Tibial artery (tissue), 4 donors: Measurements from ENCODE around the gene SLC9B1.
"Not testable (repeated sequence)": the region's sequence is repeated elsewhere in the genome, so short reads cannot be mapped to it uniquely, and the experiment has no call there.

Experiments used
- DNase-seq, 2 donors: peaks; one replicate each; pipeline ENCODE4 v3.0.0-alpha.2; 2019
- H3K27ac ChIP-seq, 2 donors: fragments of 200-600 bp; sonication (generic) in 1 of 2; 1 replicate in 1 of 2; 2 replicates in 1 of 2; pipeline ENCODE4 v1.5.1; 2018 to 2019; ENCODE audit warnings: mild to moderate bottlenecking in 1 of 2
- H3K27me3 ChIP-seq, 2 donors: fragments of 200-600 bp; sonication (generic) in 1 of 2; one replicate each; pipeline versions ENCODE4 v1.5.1 to v1.6.0; 2016 to 2019
- H3K36me3 ChIP-seq, 3 donors: fragments of 200-600 bp; sonication (generic) in 2 of 3; one replicate each; pipeline ENCODE4 v1.5.1; 2016 to 2019; ENCODE audit warnings: mild to moderate bottlenecking in 2 of 3
- H3K4me1 ChIP-seq, 4 donors: fragments of 200-600 bp; sonication (generic) in 2 of 4; 1 replicate in 3 of 4; 2 replicates in 1 of 4; pipeline ENCODE4 v1.5.1; 2016 to 2019
- H3K4me3 ChIP-seq, 2 donors: fragments of 200-600 bp; sonication (generic) in 1 of 2; 1 replicate in 1 of 2; 2 replicates in 1 of 2; pipeline ENCODE4 v1.5.1; 2018 to 2019; ENCODE audit warnings: mild to moderate bottlenecking in 2 of 2
- H3K9me3 ChIP-seq, 3 donors: fragments of 200-600 bp; sonication (generic) in 1 of 3; one replicate each; pipeline ENCODE4 v1.5.1; 2016 to 2019
- intact Hi-C: fragments of 100-400 bp; cut with DNase I; formaldehyde crosslinking; loops from one replicate; pipeline ENCODE4 v1.15.0; 2023; ENCODE audit warnings: low total_unique reads
- TF ChIP-seq, protein P1 (sequence below), 2 experiments: fragments of 200-600 bp in 1 of 2; fragments of 450-650 bp in 1 of 2; IDR thresholded peaks; one replicate each; pipeline ENCODE4 v1.5.1; 2017 to 2019; ENCODE audit warnings: antibody characterized with exemption in 2 of 2, mild to moderate bottlenecking in 1 of 2, moderate library complexity in 1 of 2

The SLC9B1 gene

DNA sequence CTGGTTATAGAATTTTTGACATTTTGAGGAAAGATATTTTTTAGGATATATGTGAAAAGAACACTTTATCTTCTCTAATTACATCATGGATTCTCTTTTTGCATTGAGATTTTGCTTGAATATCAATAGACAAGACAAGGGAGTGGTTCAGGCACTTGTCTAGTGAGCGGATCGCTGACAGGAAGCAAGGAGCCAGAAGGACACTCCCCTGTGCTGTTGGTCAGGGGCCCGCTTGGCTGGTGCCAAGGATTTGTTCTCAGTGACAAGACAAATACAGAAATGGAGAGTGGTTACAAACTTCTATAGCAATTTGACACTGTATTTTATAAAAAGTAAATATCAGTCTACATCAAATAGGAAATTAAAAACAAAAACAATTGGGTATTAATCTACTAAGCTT, 60.0 kb downstream of the SLC9B1 start:
- intact Hi-C loops = no loop called here
- Histone ChIP-seq H3K36me3 (no peaks in the 10 kb centered on the region), H3K4me3 (no peak overlapping the region), H3K9me3 (no peaks in the 10 kb centered on the region), H3K4me1 (no peaks in the 10 kb centered on the region), H3K27me3 (no peaks in the 10 kb centered on the region), H3K27ac (no peak overlapping the region)
- TF ChIP-seq, protein P1, sequence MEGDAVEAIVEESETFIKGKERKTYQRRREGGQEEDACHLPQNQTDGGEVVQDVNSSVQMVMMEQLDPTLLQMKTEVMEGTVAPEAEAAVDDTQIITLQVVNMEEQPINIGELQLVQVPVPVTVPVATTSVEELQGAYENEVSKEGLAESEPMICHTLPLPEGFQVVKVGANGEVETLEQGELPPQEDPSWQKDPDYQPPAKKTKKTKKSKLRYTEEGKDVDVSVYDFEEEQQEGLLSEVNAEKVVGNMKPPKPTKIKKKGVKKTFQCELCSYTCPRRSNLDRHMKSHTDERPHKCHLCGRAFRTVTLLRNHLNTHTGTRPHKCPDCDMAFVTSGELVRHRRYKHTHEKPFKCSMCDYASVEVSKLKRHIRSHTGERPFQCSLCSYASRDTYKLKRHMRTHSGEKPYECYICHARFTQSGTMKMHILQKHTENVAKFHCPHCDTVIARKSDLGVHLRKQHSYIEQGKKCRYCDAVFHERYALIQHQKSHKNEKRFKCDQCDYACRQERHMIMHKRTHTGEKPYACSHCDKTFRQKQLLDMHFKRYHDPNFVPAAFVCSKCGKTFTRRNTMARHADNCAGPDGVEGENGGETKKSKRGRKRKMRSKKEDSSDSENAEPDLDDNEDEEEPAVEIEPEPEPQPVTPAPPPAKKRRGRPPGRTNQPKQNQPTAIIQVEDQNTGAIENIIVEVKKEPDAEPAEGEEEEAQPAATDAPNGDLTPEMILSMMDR (IDR thresholded peaks at IDR 0.05) = no peak
- DNase-seq = no peak

DNA sequence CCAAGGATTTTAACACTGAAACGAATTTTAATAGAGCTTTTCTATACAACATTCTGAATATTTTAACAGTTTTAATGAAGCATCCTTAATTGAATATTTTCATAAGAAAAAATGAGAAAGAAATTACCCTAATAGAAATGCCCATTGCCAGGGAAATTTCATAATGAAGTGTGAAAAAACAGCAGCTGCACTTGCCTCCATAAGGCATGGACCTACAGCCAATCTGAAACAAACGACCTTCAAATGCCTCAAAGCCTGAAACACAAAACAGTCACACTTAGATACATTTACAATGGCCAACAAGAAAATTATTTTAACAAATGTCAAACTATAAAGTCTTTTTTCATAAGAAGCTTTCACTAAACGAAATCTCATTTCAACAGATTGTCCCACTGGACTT, 74.4 kb downstream of the SLC9B1 start:
- Histone ChIP-seq H3K36me3 (no peaks in the 10 kb centered on the region), H3K4me1 (no peaks in the 10 kb centered on the region), H3K9me3 (no peaks in the 10 kb centered on the region), H3K4me3 (no peak overlapping the region), H3K27me3 (no peaks in the 10 kb centered on the region), H3K27ac (no peak overlapping the region)
- TF ChIP-seq, protein P1 (IDR thresholded peaks at IDR 0.05) = no peak
- DNase-seq = no peak
- intact Hi-C loops = no loop called here

DNA sequence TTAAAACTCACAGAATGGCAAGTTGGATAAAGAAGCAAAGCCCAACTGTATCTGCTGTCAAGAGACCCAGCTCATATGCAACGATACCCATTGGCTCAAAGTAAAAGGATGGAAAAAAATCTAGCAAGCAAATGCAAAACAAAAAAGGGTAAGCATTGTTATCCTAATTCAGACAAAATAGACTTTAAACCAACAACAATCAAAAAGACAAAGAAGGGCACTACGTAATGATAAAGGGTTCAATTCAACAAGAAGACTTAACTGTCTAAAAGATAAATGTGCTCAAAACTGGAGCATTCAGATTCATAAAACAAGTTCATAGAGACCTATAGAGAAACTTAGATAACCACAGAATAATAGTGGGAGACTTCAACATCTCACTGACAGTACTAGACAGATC, 81.4 kb downstream of the SLC9B1 start:
- DNase-seq, H3K9me3 ChIP-seq, H3K36me3 ChIP-seq, H3K4me1 ChIP-seq, H3K27me3 ChIP-seq, H3K4me3 ChIP-seq, intact Hi-C loops, H3K27ac ChIP-seq: not testable (repeated sequence)

DNA sequence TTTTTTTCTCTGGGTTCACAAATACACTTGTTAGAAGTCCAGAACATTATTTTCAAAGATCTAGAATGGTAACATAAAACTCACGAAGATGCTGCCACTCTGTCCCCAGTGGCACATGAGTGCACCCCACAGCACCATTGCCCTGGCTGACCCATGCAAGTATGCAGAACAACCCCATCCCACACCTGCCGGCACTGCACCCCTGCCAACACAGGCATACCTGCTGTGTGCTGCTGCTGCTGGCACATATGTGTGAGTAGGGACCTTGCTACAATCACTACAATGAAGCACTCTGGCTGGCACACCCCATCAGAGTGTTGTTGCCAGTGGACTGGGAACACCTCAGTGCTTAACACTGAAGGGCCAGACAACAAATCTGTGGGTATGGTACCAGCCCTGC, 83.8 kb downstream of the SLC9B1 start:
- Histone ChIP-seq H3K36me3 (no peaks in the 10 kb centered on the region), H3K4me3 (no peak overlapping the region), H3K27ac (no peak overlapping the region), H3K27me3 (no peaks in the 10 kb centered on the region), H3K4me1 (no peaks in the 10 kb centered on the region), H3K9me3 (no peaks in the 10 kb centered on the region)
- TF ChIP-seq, protein P1 (IDR thresholded peaks at IDR 0.05) = no peak
- no peak for DNase-seq
- intact Hi-C loops = no loop called here

DNA sequence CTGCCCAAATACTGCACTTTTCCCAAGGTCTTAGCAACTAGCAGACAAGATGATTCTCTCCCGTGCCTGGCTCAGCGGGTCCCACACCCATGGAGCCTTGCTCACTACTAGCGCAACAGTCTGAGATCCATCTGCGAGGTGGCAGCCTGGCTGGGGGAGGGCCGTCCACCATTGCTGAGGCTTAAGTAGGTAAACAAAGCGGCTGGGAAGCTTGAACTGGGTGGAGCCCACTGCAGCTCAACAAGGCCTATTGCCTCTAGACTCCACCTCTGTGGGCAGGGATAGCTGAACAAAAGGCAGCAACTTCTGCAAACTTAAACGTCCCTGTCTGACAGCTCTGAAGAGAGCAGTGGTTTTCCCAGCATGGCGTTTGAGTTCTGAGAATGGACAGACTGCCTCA, 99.8 kb downstream of the SLC9B1 start:
- H3K4me1 ChIP-seq, H3K9me3 ChIP-seq, intact Hi-C loops, H3K36me3 ChIP-seq, DNase-seq, H3K27me3 ChIP-seq, H3K27ac ChIP-seq, H3K4me3 ChIP-seq: not testable (repeated sequence)

DNA sequence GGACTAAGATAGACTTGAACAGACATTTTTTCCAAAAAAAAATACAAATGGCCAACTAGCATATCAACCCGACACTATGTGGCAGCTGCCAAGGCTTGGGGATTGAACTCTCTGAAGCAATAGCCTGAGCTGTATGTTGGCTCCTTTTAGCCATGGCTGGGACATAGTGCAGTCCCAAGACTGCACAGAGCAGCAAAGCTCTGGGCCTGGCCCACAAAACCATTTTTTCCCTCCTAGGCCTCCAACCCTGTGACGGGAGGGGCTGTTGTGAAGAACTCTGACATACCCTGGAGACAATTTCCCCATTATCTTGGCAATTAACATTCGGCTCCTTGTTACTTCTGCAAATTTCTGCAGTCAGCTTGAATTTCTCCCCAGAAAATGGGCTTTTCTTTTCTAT, 100.6 kb downstream of the SLC9B1 start:
- TF ChIP-seq, protein P1 (IDR thresholded peaks at IDR 0.05) = no peak
- Histone ChIP-seq H3K36me3 (peaks cover 0 to 4% (median 0%) of the 10 kb centered on the region in 3 donors), H3K4me3 (no peak overlapping the region), H3K27ac (no peak overlapping the region), H3K27me3 (no peaks in the 10 kb centered on the region), H3K9me3 (peaks cover 0 to 8% (median 5%) of the 10 kb centered on the region in 3 donors), H3K4me1 (no peaks in the 10 kb centered on the region)
- intact Hi-C loops = no loop called here
- no peak for DNase-seq

GRCh38 chr4:102901804-102902203, 117.7 kb downstream of the SLC9B1 start:
- H3K4me3 ChIP-seq = no peak overlapping the region
- no peaks in the 10 kb centered on the region for H3K36me3 ChIP-seq
- no peaks in the 10 kb centered on the region for H3K4me1 ChIP-seq
- H3K9me3 ChIP-seq = no peaks in the 10 kb centered on the region
- TF ChIP-seq, protein P1 (IDR thresholded peaks at IDR 0.05) = no peak
- no peak for DNase-seq
- H3K27ac ChIP-seq = no peak overlapping the region
- intact Hi-C loops = no loop called here
- no peaks in the 10 kb centered on the region for H3K27me3 ChIP-seq

GRCh38 chr4:102897610-102898009, 121.9 kb downstream of the SLC9B1 start:
- H3K27me3 ChIP-seq, H3K9me3 ChIP-seq, DNase-seq, H3K4me3 ChIP-seq, H3K27ac ChIP-seq, H3K4me1 ChIP-seq, intact Hi-C loops, H3K36me3 ChIP-seq: not testable (repeated sequence)

- DNase-seq, H3K27me3 ChIP-seq, H3K27ac ChIP-seq, H3K4me1 ChIP-seq, H3K4me3 ChIP-seq, H3K36me3 ChIP-seq, H3K9me3 ChIP-seq, intact Hi-C loops: not testable (repeated sequence)
Observed at GRCh38 chr4:102896547-102896946, 123.0 kb downstream of the SLC9B1 start.

DNA sequence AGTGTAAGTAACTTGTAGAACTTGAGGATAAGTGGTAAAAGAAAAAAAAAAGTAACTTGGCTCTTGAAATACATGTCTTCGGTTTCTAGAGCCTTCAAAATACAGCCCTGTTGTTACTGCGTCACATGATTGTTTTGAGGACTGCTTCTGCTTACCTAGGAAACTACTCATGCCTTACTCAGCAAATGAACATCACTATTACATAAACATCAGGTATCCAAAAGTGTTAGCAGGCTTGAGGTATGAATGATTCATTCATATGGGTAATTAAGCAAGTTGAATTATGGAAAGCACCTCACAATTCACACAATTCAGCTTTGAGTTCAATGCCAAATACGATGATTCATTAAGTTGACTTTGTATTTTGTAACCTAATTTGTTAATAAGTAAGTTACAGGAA, 129.6 kb downstream of the SLC9B1 start:
- DNase-seq, H3K4me1 ChIP-seq, H3K36me3 ChIP-seq, H3K27ac ChIP-seq, H3K4me3 ChIP-seq, H3K27me3 ChIP-seq, H3K9me3 ChIP-seq, intact Hi-C loops: not testable (repeated sequence)
